ENCODE data around the gene CLIP4.

Gene CLIP4

GRCh38 chr2:29216609-29216909 is 101.3 kb downstream of the CLIP4 start:
- FAIRE-seq (peak; percentile 5), DNase-seq (ENCODE audit: insufficient read length) (no peak)
- no peak for TF ChIP-seq TAF1 (IDR thresholded peaks at IDR 0.05; ENCODE audit: borderline replicate concordance, low read depth, low read length)
- no peak for TF ChIP-seq POLR2AphosphoS5 (IDR thresholded peaks at IDR 0.05; ENCODE audit: low read depth, low read length)
- no peak for TF ChIP-seq POLR2A (IDR thresholded peaks at IDR 0.05; ENCODE audit: low read depth, low read length)

- no peak for FAIRE-seq
- no peak for TF ChIP-seq TAF1 (IDR thresholded peaks at IDR 0.05; ENCODE audit: borderline replicate concordance, low read depth, low read length)
- no peak for DNase-seq (ENCODE audit: insufficient read length)
These were observed 102.9 kb downstream of the CLIP4 start for GRCh38 chr2:29218071-29218470.

DNA sequence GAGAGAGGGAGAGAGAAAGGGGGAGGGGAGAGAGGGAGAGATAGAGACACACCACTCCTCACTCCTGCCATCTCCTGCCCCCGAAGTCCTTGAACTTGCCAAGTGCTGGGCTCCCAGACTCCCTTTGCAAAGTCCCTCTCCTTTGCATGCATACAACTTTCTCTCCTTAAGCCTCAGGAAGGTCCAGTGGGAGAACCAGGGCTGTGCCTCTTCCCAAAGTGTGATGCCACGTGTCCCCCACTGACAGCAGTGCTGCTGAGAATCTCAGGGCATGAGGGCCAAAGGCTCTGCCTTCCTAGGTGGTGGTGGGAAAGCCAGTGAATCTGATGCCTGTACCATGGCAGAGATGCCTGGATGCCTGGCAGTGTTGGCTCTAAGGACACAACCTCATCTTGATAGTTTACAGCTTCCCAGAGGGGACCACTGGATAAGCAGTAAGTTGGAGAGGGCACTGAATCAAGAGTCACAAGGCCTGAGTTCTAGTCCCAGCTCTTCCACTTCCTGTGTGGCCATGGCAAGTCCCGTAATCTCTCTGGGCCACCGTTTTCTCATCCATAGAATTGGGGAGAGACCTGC is 103.4 kb downstream of the CLIP4 start:
- no peak for FAIRE-seq
- no peak for DNase-seq (ENCODE audit: insufficient read length)
- TF ChIP-seq POLR2A (IDR thresholded peaks at IDR 0.05; ENCODE audit: low read depth, low read length): no peak
- TF ChIP-seq TAF1 (IDR thresholded peaks at IDR 0.05; ENCODE audit: borderline replicate concordance, low read depth, low read length): no peak
- TF ChIP-seq POLR2AphosphoS5 (IDR thresholded peaks at IDR 0.05; ENCODE audit: low read depth, low read length): no peak

- TF ChIP-seq POLR2AphosphoS5 (IDR thresholded peaks at IDR 0.05; ENCODE audit: low read depth, low read length) (no peak), POLR2A (IDR thresholded peaks at IDR 0.05; ENCODE audit: low read depth, low read length) (no peak), TAF1 (IDR thresholded peaks at IDR 0.05; ENCODE audit: borderline replicate concordance, low read depth, low read length) (no peak)
- no peak for FAIRE-seq
These were observed 104.2 kb downstream of the CLIP4 start for GRCh38 chr2:29219374-29219773.

DNA sequence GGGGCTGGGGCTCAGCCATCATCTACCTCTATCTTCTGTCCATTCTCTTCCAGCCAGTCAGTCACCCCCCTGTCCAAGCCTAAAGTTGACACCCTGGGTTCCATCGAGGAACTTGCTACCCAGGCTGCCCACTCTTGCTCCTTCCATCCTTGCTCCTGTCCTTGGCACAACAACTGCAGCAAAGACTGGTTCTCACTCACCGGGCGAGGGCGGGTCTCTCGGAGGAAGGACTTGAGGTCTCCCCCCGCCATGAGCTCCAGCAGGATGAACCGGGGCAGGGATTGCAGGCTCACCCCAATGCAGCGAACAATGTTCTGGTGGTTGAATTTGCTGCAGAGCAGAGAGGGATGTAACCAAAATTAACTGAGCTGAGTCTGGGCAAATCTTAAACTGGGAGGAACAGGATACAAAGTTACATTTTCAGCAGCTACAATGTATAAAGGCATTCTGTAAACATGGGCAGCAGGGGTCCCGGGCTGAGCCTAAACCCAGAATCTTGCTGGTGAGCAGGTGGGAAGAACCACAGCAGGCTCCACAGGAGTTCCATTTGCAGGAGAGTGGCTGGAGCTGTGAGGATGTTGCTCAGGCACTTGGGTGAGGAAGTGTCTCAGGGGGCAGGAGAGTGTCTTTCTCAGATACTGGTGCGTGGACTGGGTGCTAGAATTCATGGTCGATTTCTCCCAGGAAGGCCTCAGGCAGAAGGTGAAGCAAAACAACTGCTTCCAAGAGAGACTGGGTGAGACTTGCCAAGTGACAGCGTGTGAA is 105.5 kb downstream of the CLIP4 start:
- FAIRE-seq (no peak), DNase-seq (ENCODE audit: insufficient read length) (no peak)
- no peak for TF ChIP-seq TAF1 (IDR thresholded peaks at IDR 0.05; ENCODE audit: borderline replicate concordance, low read depth, low read length)
- no peak for TF ChIP-seq POLR2AphosphoS5 (IDR thresholded peaks at IDR 0.05; ENCODE audit: low read depth, low read length)
- TF ChIP-seq POLR2A (IDR thresholded peaks at IDR 0.05; ENCODE audit: low read depth, low read length): no peak

More at GRCh38 chr2:29219374-29219773, 104.2 kb downstream of the CLIP4 start:
- DNase-seq (ENCODE audit: insufficient read length): no peak

GRCh38 chr2:29222381-29223179 is 107.4 kb downstream of the CLIP4 start:
- no peak for FAIRE-seq
- no peak for DNase-seq (ENCODE audit: insufficient read length)
- TF ChIP-seq POLR2AphosphoS5 (IDR thresholded peaks at IDR 0.05; ENCODE audit: low read depth, low read length) (no peak), POLR2A (IDR thresholded peaks at IDR 0.05; ENCODE audit: low read depth, low read length) (no peak), TAF1 (IDR thresholded peaks at IDR 0.05; ENCODE audit: borderline replicate concordance, low read depth, low read length) (no peak)

GRCh38 chr2:29223257-29223656 is 108.0 kb downstream of the CLIP4 start:
- TF ChIP-seq POLR2AphosphoS5 (IDR thresholded peaks at IDR 0.05; ENCODE audit: low read depth, low read length) (no peak), POLR2A (IDR thresholded peaks at IDR 0.05; ENCODE audit: low read depth, low read length) (no peak), TAF1 (IDR thresholded peaks at IDR 0.05; ENCODE audit: borderline replicate concordance, low read depth, low read length) (no peak)
- DNase-seq (ENCODE audit: insufficient read length) (no peak), FAIRE-seq (no peak)

DNA sequence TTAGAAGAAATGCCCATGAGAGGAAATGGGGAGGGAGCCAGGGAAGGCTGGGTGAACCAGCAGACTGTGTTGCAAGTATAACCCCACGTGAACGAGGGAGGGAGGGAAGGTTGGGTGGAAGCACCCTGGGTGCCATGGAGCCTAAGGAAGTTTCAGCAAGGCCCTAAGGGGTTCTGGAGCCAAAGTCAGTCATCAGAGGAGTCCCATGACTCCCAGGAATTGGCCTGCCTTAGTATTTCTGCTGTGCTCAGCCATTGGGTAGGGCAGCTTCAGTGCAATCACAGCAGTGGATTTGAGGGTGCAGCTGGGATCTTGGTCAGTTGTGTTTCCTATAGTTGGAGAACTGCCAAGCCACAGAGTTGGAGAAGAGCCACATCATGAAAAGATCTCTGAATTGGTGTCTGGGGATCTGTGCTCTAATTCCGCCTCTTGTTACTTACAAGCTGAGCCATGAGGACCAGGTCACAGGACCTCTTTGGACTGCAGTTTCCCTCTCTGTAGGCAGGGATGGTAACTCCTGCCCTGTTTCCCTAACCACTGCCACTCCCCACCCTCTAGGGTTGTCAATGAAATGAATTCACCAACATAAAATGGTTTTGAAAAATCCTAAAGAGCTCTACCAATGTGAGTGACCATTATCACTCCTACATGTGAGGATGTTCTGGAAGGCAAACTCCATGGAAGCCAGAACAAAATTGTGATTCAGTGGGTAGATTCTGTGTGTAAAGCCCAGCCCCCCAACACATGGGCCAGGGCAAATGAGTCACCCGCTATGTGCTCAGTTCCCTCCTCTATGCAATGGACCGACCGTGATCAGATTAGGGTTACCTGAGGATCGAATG is 108.9 kb downstream of the CLIP4 start:
- TF ChIP-seq POLR2A (IDR thresholded peaks at IDR 0.05; ENCODE audit: low read depth, low read length): no peak
- TF ChIP-seq POLR2AphosphoS5 (IDR thresholded peaks at IDR 0.05; ENCODE audit: low read depth, low read length): no peak
- no peak for TF ChIP-seq TAF1 (IDR thresholded peaks at IDR 0.05; ENCODE audit: borderline replicate concordance, low read depth, low read length)
- no peak for FAIRE-seq
- no peak for DNase-seq (ENCODE audit: insufficient read length)

DNA sequence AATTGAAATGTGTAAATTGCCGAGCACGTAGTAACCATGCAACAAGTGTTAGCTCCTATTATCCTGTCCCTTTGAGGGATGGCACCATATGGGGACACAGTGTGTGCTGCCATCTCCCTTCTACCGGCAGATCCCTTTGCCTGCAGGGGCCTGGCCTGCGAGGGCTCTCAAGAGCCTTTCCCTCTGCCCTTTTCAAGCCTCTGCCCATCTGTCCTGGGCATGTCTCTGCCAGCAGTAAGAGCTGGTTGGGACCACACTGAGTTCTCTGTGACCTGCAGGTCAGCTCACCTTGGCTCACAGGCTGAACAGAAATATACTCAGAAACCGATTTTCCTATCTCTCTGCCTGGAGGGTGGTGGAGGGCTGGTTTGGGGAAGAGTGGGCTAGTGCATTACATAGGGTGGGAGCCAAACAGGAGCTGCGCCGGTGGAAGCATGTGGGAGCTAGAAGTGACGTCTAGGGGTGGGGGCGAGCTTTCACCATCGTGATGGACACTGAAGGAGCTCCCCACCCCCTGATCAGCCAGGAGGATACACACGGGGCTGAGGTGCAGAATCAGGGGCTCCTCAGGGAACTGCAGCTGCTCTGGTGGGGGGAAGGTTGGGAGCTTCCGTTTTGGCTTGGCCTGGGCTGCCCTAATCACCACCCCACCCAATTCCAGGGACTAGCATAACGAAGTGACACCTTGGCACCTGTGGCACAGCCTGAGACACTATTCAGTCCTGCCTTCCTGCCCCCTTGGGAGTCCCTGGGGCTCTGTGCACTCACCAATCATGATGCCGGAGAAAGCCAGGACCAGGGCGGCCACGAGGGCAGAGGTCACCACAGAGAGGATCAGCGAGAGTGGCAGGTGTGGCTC is 109.7 kb downstream of the CLIP4 start:
- TF ChIP-seq POLR2A (IDR thresholded peaks at IDR 0.05; ENCODE audit: low read depth, low read length) (no peak), TAF1 (IDR thresholded peaks at IDR 0.05; ENCODE audit: borderline replicate concordance, low read depth, low read length) (no peak), POLR2AphosphoS5 (IDR thresholded peaks at IDR 0.05; ENCODE audit: low read depth, low read length) (no peak)
- no peak for DNase-seq (ENCODE audit: insufficient read length)
- FAIRE-seq: no peak

DNA sequence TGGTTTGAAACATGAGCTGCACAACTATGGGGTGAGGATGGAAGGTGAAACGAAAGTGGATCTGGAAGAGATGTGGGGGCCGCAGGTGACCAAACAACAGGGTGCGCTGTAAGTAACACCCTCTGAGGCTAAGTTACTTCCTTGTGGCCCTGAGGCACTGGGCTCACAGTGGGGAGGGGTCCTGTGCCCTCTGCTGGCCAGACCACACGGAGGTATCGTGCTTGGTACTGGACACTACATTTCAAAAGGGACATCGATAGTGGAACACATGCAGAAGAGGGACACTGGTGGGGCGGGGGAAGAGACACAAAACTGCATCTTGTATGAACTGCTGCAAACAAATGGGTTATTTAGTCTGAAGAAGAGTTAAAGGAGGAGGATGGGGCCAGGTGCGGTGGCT is 110.6 kb downstream of the CLIP4 start:
- TF ChIP-seq POLR2AphosphoS5 (IDR thresholded peaks at IDR 0.05; ENCODE audit: low read depth, low read length) (no peak), TAF1 (IDR thresholded peaks at IDR 0.05; ENCODE audit: borderline replicate concordance, low read depth, low read length) (no peak), POLR2A (IDR thresholded peaks at IDR 0.05; ENCODE audit: low read depth, low read length) (no peak)
- FAIRE-seq (no peak), DNase-seq (ENCODE audit: insufficient read length) (no peak)
